ENCODE results near the gene FAM8A1. TPM values are rescaled to one million over a fixed set of nuclear protein-coding genes. Genes with fewer than 3 reads are reported as not detected.

FAM8A1 gene, protein sequence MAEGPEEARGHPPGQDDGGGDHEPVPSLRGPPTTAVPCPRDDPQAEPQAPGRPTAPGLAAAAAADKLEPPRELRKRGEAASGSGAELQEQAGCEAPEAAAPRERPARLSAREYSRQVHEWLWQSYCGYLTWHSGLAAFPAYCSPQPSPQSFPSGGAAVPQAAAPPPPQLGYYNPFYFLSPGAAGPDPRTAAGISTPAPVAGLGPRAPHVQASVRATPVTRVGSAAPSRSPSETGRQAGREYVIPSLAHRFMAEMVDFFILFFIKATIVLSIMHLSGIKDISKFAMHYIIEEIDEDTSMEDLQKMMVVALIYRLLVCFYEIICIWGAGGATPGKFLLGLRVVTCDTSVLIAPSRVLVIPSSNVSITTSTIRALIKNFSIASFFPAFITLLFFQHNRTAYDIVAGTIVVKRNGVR
- 30.5 and 30.6 TPM in 2 replicates for total RNA-seq (2016; rRNA removed; fragmentation: Illumina TruSeq; extraction: Trizol)
- total RNA-seq (2016; cell fraction: cytosol; rRNA removed; fragmentation: Illumina TruSeq; extraction: Trizol; ENCODE audit: low read depth) = 3.0 and 3.3 TPM in 2 replicates
- 29.7 and 31.0 TPM in 2 replicates for total RNA-seq (2016; cell fraction: insoluble cytoplasmic fraction; rRNA removed; fragmentation: Illumina TruSeq; extraction: Trizol)
- total RNA-seq (2016; cell fraction: membrane; rRNA removed; fragmentation: Illumina TruSeq; extraction: Trizol) = 17.3 and 20.5 TPM in 2 replicates
- 40.8 and 45.3 TPM in 2 replicates for total RNA-seq (2016; cell fraction: nucleus; rRNA removed; fragmentation: Illumina TruSeq; extraction: Trizol)
- 26.8 and 34.3 TPM in 2 replicates for polyA plus RNA-seq (2011; rRNA removed)
- polyA plus RNA-seq (2011; cell fraction: cytosol; rRNA removed) = 10.2 and 16.1 TPM in 2 replicates
- 20.7 and 23.0 TPM in 2 replicates for polyA plus RNA-seq (2011; cell fraction: nucleus; rRNA removed)
- polyA plus RNA-seq (2012) = 26.2 and 26.3 TPM in 2 replicates
- 3.3 and 3.4 TPM in 2 replicates for polyA plus RNA-seq (2016; cell fraction: cytosol; fragmentation: Illumina TruSeq; extraction: Trizol; ENCODE audit: low read depth)
- polyA plus RNA-seq (2016; cell fraction: insoluble cytoplasmic fraction; fragmentation: Illumina TruSeq; extraction: Trizol; ENCODE audit: low read depth) = 34.2 and 34.3 TPM in 2 replicates
- 11.2 and 13.0 TPM in 2 replicates for polyA plus RNA-seq (2016; cell fraction: membrane; fragmentation: Illumina TruSeq; extraction: Trizol; ENCODE audit: low read depth)
- polyA plus RNA-seq (2016; cell fraction: nucleus; fragmentation: Illumina TruSeq; extraction: Trizol; ENCODE audit: insufficient read depth, low read depth) = 62.0 and 64.0 TPM in 2 replicates
- polyA minus RNA-seq (2011; rRNA and poly(A)+ RNA removed; ENCODE audit: low replicate concordance) = 3.3 and 10.1 TPM in 2 replicates
- polyA minus RNA-seq (2011; cell fraction: cytosol; rRNA and poly(A)+ RNA removed) = 26.5 and 26.9 TPM in 2 replicates
- 27.8 and 28.6 TPM in 2 replicates for polyA minus RNA-seq (2011; cell fraction: nucleus; rRNA and poly(A)+ RNA removed)
- Bru-seq, nascent RNA = percentile 92 among the genes with signal in this experiment
- BruChase-seq, experiment 1, labeled RNA remaining after a 6-hour chase = percentile 99 among the genes with signal in this experiment
- BruChase-seq, experiment 2, labeled RNA remaining after a 2-hour chase = percentile 98 among the genes with signal in this experiment
- long read RNA-seq, experiment 1, full-length matches to known transcripts = 16 of 25 reads
- long read RNA-seq, experiment 1, partial matches to known transcripts = 0 of 25 reads
- long read RNA-seq, experiment 1, other reads (novel, unspliced or antisense) = 9 of 25 reads
- long read RNA-seq, experiment 2, full-length matches to known transcripts = 12 of 166 reads
- long read RNA-seq, experiment 2, partial matches to known transcripts = 1 of 166 reads
- long read RNA-seq, experiment 2, other reads (novel, unspliced or antisense) = 153 of 166 reads

DNA sequence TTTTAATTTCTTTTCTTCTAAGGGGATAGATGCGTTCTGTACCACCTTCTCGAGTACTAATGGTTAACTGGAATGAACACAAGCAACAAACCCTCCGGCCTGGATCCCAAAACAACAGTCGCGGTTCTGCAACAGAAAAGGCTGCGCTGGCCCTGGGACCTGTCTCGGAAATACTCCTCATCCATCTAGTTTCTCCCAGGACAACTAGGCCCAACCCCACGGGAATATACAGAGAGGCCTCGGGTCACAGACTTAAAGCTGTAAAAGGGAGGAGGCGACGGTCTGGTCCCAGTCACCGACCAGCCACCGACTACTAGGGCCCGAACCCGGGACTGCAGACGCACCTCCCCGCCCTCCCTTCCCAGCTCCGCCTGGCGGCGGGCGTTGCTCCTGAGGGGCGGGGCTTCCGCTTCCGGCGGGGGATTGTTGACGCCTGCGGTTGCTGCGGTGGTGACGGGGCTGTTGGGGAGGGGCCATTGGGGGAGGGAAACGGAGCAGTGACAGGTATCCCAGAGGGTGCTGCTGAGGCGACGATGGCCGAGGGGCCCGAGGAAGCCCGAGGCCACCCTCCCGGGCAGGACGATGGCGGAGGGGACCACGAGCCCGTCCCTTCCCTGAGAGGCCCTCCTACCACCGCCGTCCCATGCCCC, at the start of gene FAM8A1:
FAM8A1 (plus strand) TSS at position 426 of the 650 bp plus-strand sequence; CDS start at position 534, 108 bp downstream.
- H3K4me1 ChIP-seq (ENCODE audit: insufficient read depth, low read length) = peaks cover 34% of the 10 kb centered on the region
- peaks cover 21% of the 10 kb centered on the region for H3K79me2 ChIP-seq (ENCODE audit: insufficient read depth, low read length)
- peak; percentile 91 for DNase-seq (ENCODE audit: low spot score)
- H3K27me3 ChIP-seq (ENCODE audit: control insufficient read depth in 1 of 2, insufficient read depth in 2 of 2, low read length in 2 of 2) = no peaks in the 10 kb centered on the region; a peak in 1 of 5 replicates
- BruUV-seq (replicated peaks) = no TSS peak
- H4K20me1 ChIP-seq (ENCODE audit: insufficient read depth, low read length) = no peaks in the 10 kb centered on the region
- H3K4me3 ChIP-seq (replicated peaks in 1 of 3; ENCODE audit: insufficient read depth in 1 of 3, low read depth in 2 of 3, low read length in 3 of 3) = peak within 1 kb of the TSS; percentile 92 to 99 (median 98)
- peak within 1 kb of the TSS; percentile 66 for H2AFZ ChIP-seq (ENCODE audit: low read length)
- FAIRE-seq = peak; percentile 79
- WGBS (ENCODE audit: low lambda C conversion rate) = 11% methylated on average over 30 of the region's 42 CpGs
- intact Hi-C loops (cut with micrococcal nuclease; ENCODE audit: unreplicated experiment) = loop anchor here (5.0 kb wide), 2 partner anchors 42 to 107 kb away; partner anchors contain the start of gene NUP153
- peak within 1 kb of the TSS; percentile 93 for H3K27ac ChIP-seq (ENCODE audit: extremely low read length, insufficient read depth, low read length)
- H3K36me3 ChIP-seq (replicated peaks in 1 of 2; ENCODE audit: control insufficient read depth in 1 of 2, insufficient read depth in 2 of 2, low read length in 2 of 2) = peaks cover 2 to 13% of the 10 kb centered on the region in 2 experiments; a peak in 4 of 5 replicates
- peak; percentile 91 for ATAC-seq
- CTCF ChIA-PET (ENCODE audit: low intra/inter-chr PET ratio, low total read pairs) = interaction anchor here (1.3 kb wide), 1 partner anchor 16 kb away, joined by 4 read pairs; no protein-coding TSS in a partner anchor
- POLR2A ChIA-PET = interaction anchor here (0.6 to 3.0 kb wide), 14 partner anchors 8 to 477 kb away, joined by 3 to 12 read pairs (median 3); partner anchors contain the start of gene NUP153
- in situ Hi-C loops (cut with HindIII; ENCODE audit: extremely low pct_ligation_motif_present, low pct_unique_long_range_greater_than_20kb) = no loop called here
- H3K9me3 ChIP-seq (ENCODE audit: low read length) = no peaks in the 10 kb centered on the region
- H3K9ac ChIP-seq (ENCODE audit: insufficient read depth, low read depth, low read length) = peak within 1 kb of the TSS; percentile 89
- H3K4me2 ChIP-seq (ENCODE audit: low read depth, low read length) = peak within 1 kb of the TSS; percentile 93
- TF ChIP-seq, protein P1, sequence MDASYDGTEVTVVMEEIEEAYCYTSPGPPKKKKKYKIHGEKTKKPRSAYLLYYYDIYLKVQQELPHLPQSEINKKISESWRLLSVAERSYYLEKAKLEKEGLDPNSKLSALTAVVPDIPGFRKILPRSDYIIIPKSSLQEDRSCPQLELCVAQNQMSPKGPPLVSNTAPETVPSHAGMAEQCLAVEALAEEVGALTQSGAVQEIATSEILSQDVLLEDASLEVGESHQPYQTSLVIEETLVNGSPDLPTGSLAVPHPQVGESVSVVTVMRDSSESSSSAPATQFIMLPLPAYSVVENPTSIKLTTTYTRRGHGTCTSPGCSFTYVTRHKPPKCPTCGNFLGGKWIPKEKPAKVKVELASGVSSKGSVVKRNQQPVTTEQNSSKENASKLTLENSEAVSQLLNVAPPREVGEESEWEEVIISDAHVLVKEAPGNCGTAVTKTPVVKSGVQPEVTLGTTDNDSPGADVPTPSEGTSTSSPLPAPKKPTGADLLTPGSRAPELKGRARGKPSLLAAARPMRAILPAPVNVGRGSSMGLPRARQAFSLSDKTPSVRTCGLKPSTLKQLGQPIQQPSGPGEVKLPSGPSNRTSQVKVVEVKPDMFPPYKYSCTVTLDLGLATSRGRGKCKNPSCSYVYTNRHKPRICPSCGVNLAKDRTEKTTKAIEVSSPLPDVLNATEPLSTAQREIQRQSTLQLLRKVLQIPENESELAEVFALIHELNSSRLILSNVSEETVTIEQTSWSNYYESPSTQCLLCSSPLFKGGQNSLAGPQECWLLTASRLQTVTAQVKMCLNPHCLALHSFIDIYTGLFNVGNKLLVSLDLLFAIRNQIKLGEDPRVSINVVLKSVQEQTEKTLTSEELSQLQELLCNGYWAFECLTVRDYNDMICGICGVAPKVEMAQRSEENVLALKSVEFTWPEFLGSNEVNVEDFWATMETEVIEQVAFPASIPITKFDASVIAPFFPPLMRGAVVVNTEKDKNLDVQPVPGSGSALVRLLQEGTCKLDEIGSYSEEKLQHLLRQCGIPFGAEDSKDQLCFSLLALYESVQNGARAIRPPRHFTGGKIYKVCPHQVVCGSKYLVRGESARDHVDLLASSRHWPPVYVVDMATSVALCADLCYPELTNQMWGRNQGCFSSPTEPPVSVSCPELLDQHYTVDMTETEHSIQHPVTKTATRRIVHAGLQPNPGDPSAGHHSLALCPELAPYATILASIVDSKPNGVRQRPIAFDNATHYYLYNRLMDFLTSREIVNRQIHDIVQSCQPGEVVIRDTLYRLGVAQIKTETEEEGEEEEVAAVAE (CRISPR knock-in tag; IDR thresholded peaks at IDR 0.05; ENCODE audit: borderline replicate concordance) = no peak
- TF ChIP-seq ZNF335 (CRISPR knock-in tag; IDR thresholded peaks at IDR 0.05) (no peak; the same call in 1 of the 2 replicates), KDM1A (CRISPR knock-in tag; IDR thresholded peaks at IDR 0.05) (no peak), KDM2A (CRISPR knock-in tag; IDR thresholded peaks at IDR 0.05; ENCODE audit: borderline replicate concordance, low read depth) (peak; percentile 63; the same call in 1 of the 2 replicates), ZFX (CRISPR knock-in tag; IDR thresholded peaks at IDR 0.05; ENCODE audit: low read depth) (peak; percentile 87), KLF6 (CRISPR knock-in tag; IDR thresholded peaks at IDR 0.05) (peak; percentile 83; the same call in 1 of the 2 replicates)
- TF ChIP-seq, protein P2, sequence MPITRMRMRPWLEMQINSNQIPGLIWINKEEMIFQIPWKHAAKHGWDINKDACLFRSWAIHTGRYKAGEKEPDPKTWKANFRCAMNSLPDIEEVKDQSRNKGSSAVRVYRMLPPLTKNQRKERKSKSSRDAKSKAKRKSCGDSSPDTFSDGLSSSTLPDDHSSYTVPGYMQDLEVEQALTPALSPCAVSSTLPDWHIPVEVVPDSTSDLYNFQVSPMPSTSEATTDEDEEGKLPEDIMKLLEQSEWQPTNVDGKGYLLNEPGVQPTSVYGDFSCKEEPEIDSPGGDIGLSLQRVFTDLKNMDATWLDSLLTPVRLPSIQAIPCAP (CRISPR knock-in tag; IDR thresholded peaks at IDR 0.05; ENCODE audit: low read depth) = peak; percentile 62; the same call in 1 of the 2 replicates
- TF ChIP-seq, protein P3, sequence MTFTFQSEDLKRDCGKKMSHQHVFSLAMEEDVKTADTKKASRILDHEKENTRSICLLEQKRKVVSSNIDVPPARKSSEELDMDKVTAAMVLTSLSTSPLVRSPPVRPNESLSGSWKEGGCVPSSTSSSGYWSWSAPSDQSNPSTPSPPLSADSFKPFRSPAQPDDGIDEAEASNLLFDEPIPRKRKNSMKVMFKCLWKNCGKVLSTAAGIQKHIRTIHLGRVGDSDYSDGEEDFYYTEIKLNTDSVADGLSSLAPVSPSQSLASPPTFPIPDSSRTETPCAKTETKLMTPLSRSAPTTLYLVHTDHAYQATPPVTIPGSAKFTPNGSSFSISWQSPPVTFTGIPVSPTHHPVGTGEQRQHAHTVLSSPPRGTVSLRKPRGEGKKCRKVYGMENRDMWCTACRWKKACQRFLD (CRISPR knock-in tag; IDR thresholded peaks at IDR 0.05; ENCODE audit: borderline replicate concordance) = no peak
